Transverse colon (tissue), 4 donors: Measurements from ENCODE around the gene ARHGAP42. TPM values are rescaled to one million over a fixed set of nuclear protein-coding genes. Genes with fewer than 3 reads are reported as not detected.

ENCODE experiments used
- DNase-seq: peaks from one replicate; pipeline ENCODE4 v3.0.0-alpha.2; 2019
- H3K27ac ChIP-seq, 4 donors: fragments of 200-600 bp; sonication (generic); 2 replicates each; pipeline ENCODE4 v1.5.1; 2016 to 2018; ENCODE audit warnings: inconsistent platforms in 4 of 4
- H3K27me3 ChIP-seq: fragments of 200-600 bp; sonication (generic); 2 replicates; pipeline ENCODE4 v1.5.1; 2017; ENCODE audit warnings: inconsistent platforms
- H3K36me3 ChIP-seq, 4 donors: fragments of 200-600 bp; sonication (generic); 2 replicates each; pipeline ENCODE4 v1.5.1; 2017 to 2019; ENCODE audit warnings: inconsistent platforms in 4 of 4
- H3K4me1 ChIP-seq, 4 donors: fragments of 200-600 bp; sonication (generic); 2 replicates each; pipeline ENCODE4 v1.5.1; 2017 to 2020; ENCODE audit warnings: inconsistent platforms in 4 of 4
- H3K4me3 ChIP-seq, 4 donors: fragments of 200-600 bp; sonication (generic); 1 replicate in 1 of 4; 2 replicates in 3 of 4; pipeline versions ENCODE4 v1.5.1 to v1.6.1; 2017 to 2019; ENCODE audit warnings: inconsistent platforms in 4 of 4
- H3K9me3 ChIP-seq, 2 donors: fragments of 200-600 bp; sonication (generic); 2 replicates each; pipeline ENCODE4 v1.5.1; 2017 to 2019; ENCODE audit warnings: inconsistent platforms in 2 of 2
- CTCF ChIP-seq, 5 experiments: fragments of 200-600 bp in 3 of 5; fragments of 450-650 bp in 2 of 5; sonication (generic) in 3 of 5; IDR thresholded peaks; 1 replicate in 2 of 5; 2 replicates in 3 of 5; pipeline ENCODE4 v1.5.1; 2016 to 2017; ENCODE audit warnings: antibody characterized with exemption in 5 of 5, inconsistent platforms in 3 of 5, mild to moderate bottlenecking in 2 of 5, moderate library complexity in 1 of 5
- EP300 ChIP-seq: sonication (generic); formaldehyde crosslinking; IDR thresholded peaks from one replicate; pipeline ENCODE4 v1.6.1; 2017; ENCODE audit warnings: antibody characterized with exemption, low read depth
- POLR2A ChIP-seq: fragments of 450-650 bp; IDR thresholded peaks from one replicate; pipeline ENCODE4 v1.6.1; 2016; ENCODE audit warnings: antibody characterized with exemption, mild to moderate bottlenecking, moderate library complexity
- POLR2AphosphoS5 ChIP-seq, 3 donors: sonication (generic); formaldehyde crosslinking; IDR thresholded peaks; one replicate each; pipeline ENCODE4 v1.6.1; 2016; ENCODE audit warnings: antibody characterized with exemption in 3 of 3
- WGBS, 2 donors: methylation state at CpG; one replicate each; pipeline ENCODE4 v1.1.5; 2018; ENCODE audit warnings: low coverage in 1 of 2; 5-methylcytosine and 5-hydroxymethylcytosine counted together
- in situ Hi-C, 4 donors: fragments of 200-750 bp; cut with MboI; loops; one replicate each; pipeline versions ENCODE4 v1.15.0 to v1.15.1; 2017; ENCODE audit warnings: low sequenced_read_pairs in 3 of 4, low pct_ligation_motif_present in 1 of 4, low pct_unique_long_range_greater_than_20kb in 1 of 4
- intact Hi-C: fragments of 100-400 bp; cut with DNase I; formaldehyde crosslinking; loops from one replicate; pipeline ENCODE4 v1.15.1; 2023; ENCODE audit warnings: low total_unique reads
- total RNA-seq, 4 donors: library from RNA; depleted of rRNA; stranded (reverse); fragments of >200 nt; gene quantifications; one replicate each; pipeline ENCODE4 v1.1.0, GENCODE V29; 2016

ARHGAP42 gene
- total RNA-seq, 4 donors from 2014 or later, result 33.3 to 62.5 (median 40.9) TPM

DNA sequence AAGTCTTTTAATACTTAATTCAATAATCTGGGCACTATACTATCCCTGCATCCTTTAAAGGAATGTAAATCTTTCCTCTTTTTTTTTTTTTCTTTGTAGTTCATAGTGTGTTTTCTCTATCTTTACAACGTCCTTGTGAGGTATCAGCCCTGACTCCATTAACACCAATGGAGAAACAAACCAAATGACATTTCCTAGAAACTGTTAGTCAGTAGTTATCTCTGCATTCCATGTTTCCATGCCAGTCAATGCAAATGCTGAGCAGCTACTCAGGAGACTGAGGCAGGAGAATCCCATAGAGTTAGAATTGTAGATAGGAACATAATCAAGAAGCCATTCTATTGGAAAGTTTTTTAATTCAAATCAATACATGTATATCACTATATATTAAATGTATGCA is 182.2 kb downstream of the ARHGAP42 start:
- H3K4me3 ChIP-seq, result no peak overlapping the region
- H3K27ac ChIP-seq, result no peak overlapping the region
- no peaks in the 10 kb centered on the region for H3K4me1 ChIP-seq
- TF ChIP-seq POLR2A, result no peak
- no peak for TF ChIP-seq CTCF (IDR thresholded peaks at IDR 0.05)
- TF ChIP-seq EP300, result no peak
- no peak for TF ChIP-seq POLR2AphosphoS5 (IDR thresholded peaks at IDR 0.05)
- DNase-seq, result no peak
- H3K9me3 ChIP-seq, result no peaks in the 10 kb centered on the region
- intact Hi-C loops (no loop called here), in situ Hi-C loops (loop anchor here in 3 of 4 donors (25.0 kb wide), 2 partner anchors 182 to 282 kb away; partner anchors contain the start of gene ARHGAP42 (in 2 of the 3))
- no peaks in the 10 kb centered on the region for H3K27me3 ChIP-seq
- no peaks in the 10 kb centered on the region for H3K36me3 ChIP-seq
- 54 to 61% methylated on average over 1 of the region's 1 CpG for WGBS, 2 donors

DNA sequence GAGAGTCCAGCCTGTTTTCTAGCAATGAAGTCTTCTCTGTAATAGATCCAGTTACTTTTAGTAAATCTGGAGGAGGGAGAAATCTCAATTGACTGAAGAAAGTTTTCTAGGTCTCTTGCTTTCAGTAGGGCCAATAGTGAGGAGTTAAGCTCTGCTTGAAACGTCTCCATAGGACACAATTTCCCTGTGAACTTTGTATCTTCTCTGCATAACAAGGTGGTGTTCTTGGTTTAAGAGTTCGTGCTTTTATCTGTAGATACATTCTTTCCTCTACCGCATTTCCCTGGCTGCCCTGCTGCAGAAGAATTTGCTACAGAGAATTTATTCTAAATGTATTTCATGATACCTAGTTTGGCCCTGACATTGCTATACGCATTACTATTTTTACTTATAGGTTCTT is 183.1 kb downstream of the ARHGAP42 start:
- no peaks in the 10 kb centered on the region for H3K4me1 ChIP-seq
- DNase-seq, result no peak
- in situ Hi-C loops, result loop anchor here in 3 of 4 donors (25.0 kb wide), 2 partner anchors 183 to 283 kb away; partner anchors contain the start of gene ARHGAP42 (in 2 of the 3)

GRCh38 chr11:100872951-100873740 is 186.1 kb downstream of the ARHGAP42 start:
- Histone ChIP-seq H3K4me1 (peaks cover 0 to 11% (median 0%) of the 10 kb centered on the region in 4 donors), H3K27me3 (no peaks in the 10 kb centered on the region), H3K36me3 (no peaks in the 10 kb centered on the region), H3K4me3 (no peak overlapping the region), H3K27ac (no peak overlapping the region), H3K9me3 (no peaks in the 10 kb centered on the region)
- in situ Hi-C loops (loop anchor here in 3 of 4 donors (25.0 kb wide), 2 partner anchors 186 to 286 kb away; partner anchors contain the start of gene ARHGAP42 (in 2 of the 3)), intact Hi-C loops (no loop called here)
- TF ChIP-seq EP300 (no peak), POLR2AphosphoS5 (IDR thresholded peaks at IDR 0.05) (no peak), POLR2A (no peak), CTCF (IDR thresholded peaks at IDR 0.05) (no peak)
- WGBS, 2 donors, result 88 to 96% methylated on average over 3 of the region's 3 CpGs
- no peak for DNase-seq

More for the DNA sequence above, 183.1 kb downstream of the ARHGAP42 start:
- intact Hi-C loops, result no loop called here
- WGBS, 2 donors, result 79 to 81% methylated on average over 4 of the region's 4 CpGs
- Histone ChIP-seq H3K4me3 (no peak overlapping the region), H3K27ac (no peak overlapping the region), H3K27me3 (no peaks in the 10 kb centered on the region), H3K9me3 (no peaks in the 10 kb centered on the region), H3K36me3 (no peaks in the 10 kb centered on the region)
- TF ChIP-seq POLR2A (no peak), EP300 (no peak), POLR2AphosphoS5 (IDR thresholded peaks at IDR 0.05) (no peak), CTCF (IDR thresholded peaks at IDR 0.05) (no peak)

- in situ Hi-C loops (loop anchor here in 3 of 4 donors (25.0 kb wide), 2 partner anchors 187 to 287 kb away; partner anchors contain the start of gene ARHGAP42 (in 2 of the 3)), intact Hi-C loops (no loop called here)
- TF ChIP-seq POLR2A (no peak), POLR2AphosphoS5 (IDR thresholded peaks at IDR 0.05) (no peak), EP300 (no peak), CTCF (IDR thresholded peaks at IDR 0.05) (no peak)
- Histone ChIP-seq H3K4me1 (peaks cover 0 to 11% (median 0%) of the 10 kb centered on the region in 4 donors), H3K27me3 (no peaks in the 10 kb centered on the region), H3K36me3 (no peaks in the 10 kb centered on the region), H3K27ac (no peak overlapping the region), H3K4me3 (no peak overlapping the region), H3K9me3 (no peaks in the 10 kb centered on the region)
- no peak for DNase-seq
- 95% methylated on average over 4 of the region's 4 CpGs; no CpG with 5 or more reads in 1 of the 2 donors for WGBS, 2 donors
These were observed 187.1 kb downstream of the ARHGAP42 start for GRCh38 chr11:100874203-100874602.
